Panc1 (cell line): Measurements from ENCODE around the gene RALB. TPM values are rescaled to one million over a fixed set of nuclear protein-coding genes. Genes with fewer than 3 reads are reported as not detected.

Experiments
- ATAC-seq: fragments of 200-7000 bp; cut with Tn5 transposase; 2 replicates; pipeline ENCODE4 v1.9.1; 2020; ENCODE audit warnings: mild to moderate bottlenecking, moderate library complexity
- BruUV-seq: library from RNA; stranded (reverse); fragments of 400-500 nt; replicated peaks from 2 replicates; lab custom pipeline; 2021; lab: Mats Ljungman, UMichigan
- CTCF ChIA-PET: fragments of 300-600 bp; sonication (Branson Sonifier 250); formaldehyde crosslinking; loops from one replicate; lab custom pipeline; 2022; ENCODE audit warnings: antibody characterized with exemption; lab: Charles Lee
- POLR2A ChIA-PET: fragments of 300-600 bp; sonication (Branson Sonifier 250); formaldehyde crosslinking; loops from one replicate; lab custom pipeline; 2022; ENCODE audit warnings: antibody characterized with exemption; lab: Charles Lee
- DNase-seq: peaks from one replicate; pipeline ENCODE4 v3.0.0-alpha.2; 2010; ENCODE audit warnings: low read depth, low spot score
- H3K27ac ChIP-seq: 2 replicates; pipeline ENCODE4 v1.5.1; 2011; ENCODE audit warnings: mild to moderate bottlenecking, low read length, inconsistent platforms
- H3K27me3 ChIP-seq: fragments of 200-500 bp; sonication (Bioruptor generic); 2 replicates; pipeline ENCODE4 v1.6.0; 2014; ENCODE audit warnings: low read length, inconsistent platforms; ENCODE audit not compliant: control insufficient read depth, insufficient read depth
- H3K36me3 ChIP-seq: fragments of 200-500 bp; sonication (Bioruptor generic); 2 replicates; pipeline ENCODE4 v1.5.1; 2014; ENCODE audit warnings: inconsistent platforms, mild to moderate bottlenecking, low read length, moderate library complexity; ENCODE audit not compliant: control insufficient read depth, insufficient read depth
- H3K4me1 ChIP-seq: 2 replicates; pipeline ENCODE4 v1.5.1; 2011; ENCODE audit warnings: inconsistent platforms, mild to moderate bottlenecking, low read length, moderate library complexity; ENCODE audit not compliant: control insufficient read depth, insufficient read depth
- H3K4me3 ChIP-seq, 2 experiments: 2 replicates each; pipeline ENCODE4 v1.5.1; 2011 to 2012; ENCODE audit warnings: low read depth in 2 of 2, low read length in 2 of 2, mild to moderate bottlenecking in 2 of 2, inconsistent platforms in 1 of 2, moderate library complexity in 1 of 2
- H3K9me3 ChIP-seq: fragments of 200-500 bp; sonication (Bioruptor generic); 2 replicates; pipeline ENCODE4 v1.5.1; 2014; ENCODE audit warnings: low read depth, mild to moderate bottlenecking, inconsistent platforms, low read length, moderate library complexity; ENCODE audit not compliant: control insufficient read depth, insufficient read depth
- POLR2AphosphoS5 ChIP-seq: IDR thresholded peaks from 2 replicates; pipeline ENCODE4 v1.6.1; 2012; ENCODE audit warnings: mild to moderate bottlenecking, low read depth, low read length, moderate library complexity
- SIN3A ChIP-seq: IDR thresholded peaks from 2 replicates; pipeline ENCODE4 v1.6.1; 2012; ENCODE audit warnings: low read depth, mild to moderate bottlenecking, low read length, moderate library complexity, borderline replicate concordance; ENCODE audit not compliant: insufficient read depth
- TCF7L2 ChIP-seq: IDR thresholded peaks from 2 replicates; pipeline ENCODE4 v1.6.1; 2011; ENCODE audit warnings: mild to moderate bottlenecking, low read depth, low read length, inconsistent platforms
- in situ Hi-C: cut with HindIII; loops from 2 replicates; pipeline ENCODE4 v1.10.0; 2016; ENCODE audit warnings: low sequenced_read_pairs, low pct_unique_long_range_greater_than_20kb
- intact Hi-C: fragments of 100-400 bp; cut with micrococcal nuclease; formaldehyde crosslinking; loops from one replicate; pipeline ENCODE4 v1.10.0; 2022; ENCODE audit not compliant: unreplicated experiment
- total RNA-seq: library from RNA; stranded (reverse); gene quantifications from one replicate; pipeline ENCODE4 v1.2.1, GENCODE V29; 2021; ENCODE audit not compliant: unreplicated experiment
- TF ChIP-seq, protein P1 (sequence below), 2 experiments: IDR thresholded peaks; 2 replicates each; pipeline ENCODE4 v1.6.1; 2011 to 2012; ENCODE audit warnings: low read depth in 2 of 2, control low read depth in 1 of 2, low read length in 1 of 2, mild to moderate bottlenecking in 1 of 2, moderate library complexity in 1 of 2; ENCODE audit not compliant: insufficient read depth in 1 of 2
- TF ChIP-seq, protein P2 (sequence below): fragments of 450-650 bp; IDR thresholded peaks from 2 replicates; pipeline ENCODE4 v1.5.1; 2017; ENCODE audit warnings: mild to moderate bottlenecking

RALB gene
- total RNA-seq, 1 experiment from 2014 or later = 47.8 TPM

DNA sequence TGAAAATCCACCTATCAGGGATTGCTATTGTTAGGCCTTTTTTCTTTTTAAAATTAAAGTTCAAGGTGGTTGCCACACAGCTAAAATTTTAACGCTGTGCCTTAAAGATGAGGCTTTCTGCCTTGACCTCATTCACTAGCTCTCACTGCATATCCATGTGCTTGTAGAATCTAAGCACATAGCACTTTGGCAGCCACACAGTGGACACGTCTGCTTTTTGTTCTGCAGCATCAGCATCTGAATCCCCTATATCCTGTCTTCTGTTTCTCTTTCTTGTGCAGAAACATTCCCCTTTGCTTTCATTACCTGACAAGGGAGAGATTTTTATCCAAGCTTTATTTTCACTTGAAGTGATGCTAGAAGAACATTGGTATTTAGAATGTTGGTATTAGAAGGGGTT, 38.1 kb downstream of the RALB start:
- no peaks in the 10 kb centered on the region for H3K27me3 ChIP-seq
- peaks cover 3% of the 10 kb centered on the region; the same call in 1 of the 2 replicates for H3K36me3 ChIP-seq
- H3K4me1 ChIP-seq = no peaks in the 10 kb centered on the region
- POLR2A ChIA-PET = interaction anchor here (0.6 kb wide), 1 partner anchor 38 kb away, joined by 4 read pairs; the partner anchor contains the start of gene RALB
- DNase-seq = no peak
- H3K4me3 ChIP-seq = no peak overlapping the region
- no peak overlapping the region for H3K27ac ChIP-seq
- H3K9me3 ChIP-seq = no peaks in the 10 kb centered on the region
- BruUV-seq = no TSS peak
- TF ChIP-seq, protein P1, sequence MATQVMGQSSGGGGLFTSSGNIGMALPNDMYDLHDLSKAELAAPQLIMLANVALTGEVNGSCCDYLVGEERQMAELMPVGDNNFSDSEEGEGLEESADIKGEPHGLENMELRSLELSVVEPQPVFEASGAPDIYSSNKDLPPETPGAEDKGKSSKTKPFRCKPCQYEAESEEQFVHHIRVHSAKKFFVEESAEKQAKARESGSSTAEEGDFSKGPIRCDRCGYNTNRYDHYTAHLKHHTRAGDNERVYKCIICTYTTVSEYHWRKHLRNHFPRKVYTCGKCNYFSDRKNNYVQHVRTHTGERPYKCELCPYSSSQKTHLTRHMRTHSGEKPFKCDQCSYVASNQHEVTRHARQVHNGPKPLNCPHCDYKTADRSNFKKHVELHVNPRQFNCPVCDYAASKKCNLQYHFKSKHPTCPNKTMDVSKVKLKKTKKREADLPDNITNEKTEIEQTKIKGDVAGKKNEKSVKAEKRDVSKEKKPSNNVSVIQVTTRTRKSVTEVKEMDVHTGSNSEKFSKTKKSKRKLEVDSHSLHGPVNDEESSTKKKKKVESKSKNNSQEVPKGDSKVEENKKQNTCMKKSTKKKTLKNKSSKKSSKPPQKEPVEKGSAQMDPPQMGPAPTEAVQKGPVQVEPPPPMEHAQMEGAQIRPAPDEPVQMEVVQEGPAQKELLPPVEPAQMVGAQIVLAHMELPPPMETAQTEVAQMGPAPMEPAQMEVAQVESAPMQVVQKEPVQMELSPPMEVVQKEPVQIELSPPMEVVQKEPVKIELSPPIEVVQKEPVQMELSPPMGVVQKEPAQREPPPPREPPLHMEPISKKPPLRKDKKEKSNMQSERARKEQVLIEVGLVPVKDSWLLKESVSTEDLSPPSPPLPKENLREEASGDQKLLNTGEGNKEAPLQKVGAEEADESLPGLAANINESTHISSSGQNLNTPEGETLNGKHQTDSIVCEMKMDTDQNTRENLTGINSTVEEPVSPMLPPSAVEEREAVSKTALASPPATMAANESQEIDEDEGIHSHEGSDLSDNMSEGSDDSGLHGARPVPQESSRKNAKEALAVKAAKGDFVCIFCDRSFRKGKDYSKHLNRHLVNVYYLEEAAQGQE (IDR thresholded peaks at IDR 0.05; ENCODE audit: insufficient read depth in 1 of 2, low read depth in 2 of 2, low read length in 1 of 2) = no peak
- TF ChIP-seq SIN3A = no peak
- TF ChIP-seq TCF7L2 = no peak
- TF ChIP-seq, protein P2, sequence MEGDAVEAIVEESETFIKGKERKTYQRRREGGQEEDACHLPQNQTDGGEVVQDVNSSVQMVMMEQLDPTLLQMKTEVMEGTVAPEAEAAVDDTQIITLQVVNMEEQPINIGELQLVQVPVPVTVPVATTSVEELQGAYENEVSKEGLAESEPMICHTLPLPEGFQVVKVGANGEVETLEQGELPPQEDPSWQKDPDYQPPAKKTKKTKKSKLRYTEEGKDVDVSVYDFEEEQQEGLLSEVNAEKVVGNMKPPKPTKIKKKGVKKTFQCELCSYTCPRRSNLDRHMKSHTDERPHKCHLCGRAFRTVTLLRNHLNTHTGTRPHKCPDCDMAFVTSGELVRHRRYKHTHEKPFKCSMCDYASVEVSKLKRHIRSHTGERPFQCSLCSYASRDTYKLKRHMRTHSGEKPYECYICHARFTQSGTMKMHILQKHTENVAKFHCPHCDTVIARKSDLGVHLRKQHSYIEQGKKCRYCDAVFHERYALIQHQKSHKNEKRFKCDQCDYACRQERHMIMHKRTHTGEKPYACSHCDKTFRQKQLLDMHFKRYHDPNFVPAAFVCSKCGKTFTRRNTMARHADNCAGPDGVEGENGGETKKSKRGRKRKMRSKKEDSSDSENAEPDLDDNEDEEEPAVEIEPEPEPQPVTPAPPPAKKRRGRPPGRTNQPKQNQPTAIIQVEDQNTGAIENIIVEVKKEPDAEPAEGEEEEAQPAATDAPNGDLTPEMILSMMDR = no peak
- TF ChIP-seq POLR2AphosphoS5 = no peak
- intact Hi-C loops (no loop called here), in situ Hi-C loops (no loop called here)
- CTCF ChIA-PET = no interaction called here
- ATAC-seq = no peak

- ChIA-PET POLR2A (interaction anchor here (0.6 kb wide), 1 partner anchor 39 kb away, joined by 4 read pairs; the partner anchor contains the start of gene RALB), CTCF (no interaction called here)
- no peak for ATAC-seq
- H3K4me3 ChIP-seq = no peak overlapping the region
- no peak overlapping the region for H3K27ac ChIP-seq
- no peaks in the 10 kb centered on the region for H3K4me1 ChIP-seq
- H3K9me3 ChIP-seq = no peaks in the 10 kb centered on the region
- no TSS peak for BruUV-seq
- H3K27me3 ChIP-seq = no peaks in the 10 kb centered on the region
- in situ Hi-C loops = no loop called here
- intact Hi-C loops = no loop called here
- peaks cover 3% of the 10 kb centered on the region; the same call in 1 of the 2 replicates for H3K36me3 ChIP-seq
- DNase-seq = no peak
- TF ChIP-seq, protein P1 (IDR thresholded peaks at IDR 0.05; ENCODE audit: insufficient read depth in 1 of 2, low read depth in 2 of 2, low read length in 1 of 2) = no peak
Observed at GRCh38 chr2:120291401-120292311, 39.0 kb downstream of the RALB start.
